HG03025 (cell line): ENCODE data around the gene TXNL4A.

Source experiments
- ATAC-seq: cut with Tn5 transposase; IDR thresholded peaks from one replicate; pipeline ENCODE4 v1.9.1; 2021; ENCODE audit warnings: mild to moderate bottlenecking, moderate library complexity; ENCODE audit not compliant: unreplicated experiment, low FRiP score

The TXNL4A gene

DNA sequence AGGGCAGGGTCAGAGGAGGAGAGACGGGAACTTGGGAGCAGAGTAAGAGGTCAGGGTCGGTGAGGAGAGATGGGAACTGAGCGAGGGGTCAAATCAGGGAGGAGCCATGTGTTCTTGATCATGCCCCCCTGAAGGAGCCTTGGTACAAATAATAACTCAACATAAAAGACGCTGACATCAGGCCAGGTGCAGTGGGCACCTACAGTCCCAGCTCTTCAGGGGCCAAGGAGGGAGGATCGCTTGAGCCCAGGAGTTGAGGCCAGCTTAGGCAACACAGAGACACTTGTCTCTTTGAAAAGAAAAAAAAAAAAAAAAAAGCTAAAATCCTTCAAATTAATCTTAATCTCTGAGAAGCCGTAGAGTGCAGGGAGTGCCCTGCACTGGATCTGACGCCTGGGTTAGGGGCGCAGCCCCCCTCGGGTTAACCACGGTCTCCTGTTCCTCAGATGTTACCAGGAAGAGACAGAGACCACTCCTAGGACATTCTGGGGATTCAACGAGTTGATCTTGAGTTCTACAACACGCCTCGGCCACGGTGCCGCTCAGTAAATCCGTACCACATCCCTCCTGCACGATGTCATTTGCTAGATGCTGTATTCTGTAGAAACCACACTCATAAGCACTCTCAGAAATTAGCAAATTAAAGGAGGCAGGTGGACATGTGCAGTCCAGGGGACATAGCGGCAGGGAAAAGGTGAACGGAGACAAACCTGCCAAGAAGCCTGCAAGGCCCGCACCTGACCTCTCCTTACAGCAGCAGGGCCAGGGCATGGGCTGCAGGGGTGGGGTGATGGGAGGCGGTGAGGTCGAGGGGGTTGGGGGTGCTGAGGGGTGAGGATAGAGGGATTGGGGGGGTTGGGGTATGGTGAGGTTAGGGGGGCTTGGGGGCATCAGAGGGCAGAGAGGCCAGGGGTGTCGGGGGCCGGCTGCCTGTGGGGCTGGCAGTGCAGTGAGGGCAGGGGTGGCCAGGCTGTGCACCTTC, 66.1 kb downstream of the TXNL4A start:
- ATAC-seq: no peak
